ENCODE measurements around the gene MS4A15.

MS4A15 gene

GRCh38 chr11:60772666-60773065 is 16.0 kb downstream of the MS4A15 start:
- H3K9ac ChIP-seq (ENCODE audit: low read length in 5 of 5): no peak overlapping the region
- H3K27ac ChIP-seq (ENCODE audit: low read depth, low read length): no peak overlapping the region
- H3K4me1 ChIP-seq (ENCODE audit: control insufficient read depth in 5 of 5, insufficient read depth in 5 of 5, low read length in 5 of 5): peaks cover 2 to 16% (median 11%) of the 10 kb centered on the region in 5 donors
- H3K36me3 ChIP-seq (ENCODE audit: control insufficient read depth in 5 of 5, insufficient read depth in 5 of 5, low read length in 5 of 5): no peaks in the 10 kb centered on the region
- H3K27me3 ChIP-seq (ENCODE audit: control insufficient read depth in 5 of 5, insufficient read depth in 4 of 5, low read length in 5 of 5): peaks cover 0 to 16% (median 0%) of the 10 kb centered on the region in 5 donors
- H3K9me3 ChIP-seq (ENCODE audit: control insufficient read depth in 5 of 5, low read length in 5 of 5): no peaks in the 10 kb centered on the region
- no peak overlapping the region for H3K4me3 ChIP-seq (ENCODE audit: low read depth in 1 of 5, low read length in 5 of 5)

GRCh38 chr11:60774726-60775125 is 18.1 kb downstream of the MS4A15 start:
- peaks cover 0 to 16% (median 0%) of the 10 kb centered on the region in 5 donors for H3K27me3 ChIP-seq (ENCODE audit: control insufficient read depth in 5 of 5, insufficient read depth in 4 of 5, low read length in 5 of 5)
- peaks cover 2 to 18% (median 11%) of the 10 kb centered on the region in 5 donors for H3K4me1 ChIP-seq (ENCODE audit: control insufficient read depth in 5 of 5, insufficient read depth in 5 of 5, low read length in 5 of 5)
- no peak overlapping the region for H3K27ac ChIP-seq (ENCODE audit: low read depth, low read length)

GRCh38 chr11:60775420-60775961 is 18.8 kb downstream of the MS4A15 start:
- no peak overlapping the region for H3K4me3 ChIP-seq (ENCODE audit: low read depth in 1 of 5, low read length in 5 of 5)
- peaks cover 2 to 18% (median 11%) of the 10 kb centered on the region in 5 donors for H3K4me1 ChIP-seq (ENCODE audit: control insufficient read depth in 5 of 5, insufficient read depth in 5 of 5, low read length in 5 of 5)
- no peaks in the 10 kb centered on the region for H3K36me3 ChIP-seq (ENCODE audit: control insufficient read depth in 5 of 5, insufficient read depth in 5 of 5, low read length in 5 of 5)
- no peak overlapping the region for H3K27ac ChIP-seq (ENCODE audit: low read depth, low read length)
- H3K27me3 ChIP-seq (ENCODE audit: control insufficient read depth in 5 of 5, insufficient read depth in 4 of 5, low read length in 5 of 5): peaks cover 0 to 16% (median 0%) of the 10 kb centered on the region in 5 donors
- no peaks in the 10 kb centered on the region for H3K9me3 ChIP-seq (ENCODE audit: control insufficient read depth in 5 of 5, low read length in 5 of 5)
- no peak overlapping the region for H3K9ac ChIP-seq (ENCODE audit: low read length in 5 of 5)

More at GRCh38 chr11:60774726-60775125, 18.1 kb downstream of the MS4A15 start:
- no peaks in the 10 kb centered on the region for H3K36me3 ChIP-seq (ENCODE audit: control insufficient read depth in 5 of 5, insufficient read depth in 5 of 5, low read length in 5 of 5)
- no peak overlapping the region for H3K9ac ChIP-seq (ENCODE audit: low read length in 5 of 5)
- no peaks in the 10 kb centered on the region for H3K9me3 ChIP-seq (ENCODE audit: control insufficient read depth in 5 of 5, low read length in 5 of 5)
- no peak overlapping the region for H3K4me3 ChIP-seq (ENCODE audit: low read depth in 1 of 5, low read length in 5 of 5)

- Histone ChIP-seq H3K27me3 (ENCODE audit: control insufficient read depth in 5 of 5, insufficient read depth in 4 of 5, low read length in 5 of 5) (peaks cover 0 to 12% (median 0%) of the 10 kb centered on the region in 5 donors), H3K9me3 (ENCODE audit: control insufficient read depth in 5 of 5, low read length in 5 of 5) (no peaks in the 10 kb centered on the region), H3K9ac (ENCODE audit: low read length in 5 of 5) (no peak overlapping the region), H3K4me3 (ENCODE audit: low read depth in 1 of 5, low read length in 5 of 5) (no peak overlapping the region), H3K36me3 (ENCODE audit: control insufficient read depth in 5 of 5, insufficient read depth in 5 of 5, low read length in 5 of 5) (no peaks in the 10 kb centered on the region), H3K4me1 (ENCODE audit: control insufficient read depth in 5 of 5, insufficient read depth in 5 of 5, low read length in 5 of 5) (peaks cover 2 to 18% (median 11%) of the 10 kb centered on the region in 5 donors), H3K27ac (ENCODE audit: low read depth, low read length) (no peak overlapping the region)
These were observed 19.5 kb downstream of the MS4A15 start for GRCh38 chr11:60776167-60776566.

DNA sequence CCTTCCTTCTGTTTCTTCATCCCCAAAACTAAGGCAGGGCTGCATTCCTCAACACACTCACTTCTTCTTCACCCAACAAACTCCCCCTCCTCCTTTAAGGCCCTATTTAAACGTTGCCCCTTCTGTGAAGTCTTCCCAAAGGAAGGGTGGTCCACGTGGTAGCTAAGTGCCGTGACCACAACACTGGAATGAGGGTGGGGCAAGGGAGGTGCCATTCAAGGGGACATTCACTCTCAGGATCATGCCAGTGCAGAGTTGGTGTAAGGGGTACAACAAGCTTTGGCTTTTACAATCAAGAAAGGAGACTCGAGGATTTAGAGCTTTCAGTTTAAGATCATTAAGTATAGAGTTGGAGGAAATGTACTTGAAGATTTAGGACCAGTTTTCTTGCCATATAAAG is 20.4 kb downstream of the MS4A15 start:
- Histone ChIP-seq H3K27me3 (ENCODE audit: control insufficient read depth in 5 of 5, insufficient read depth in 4 of 5, low read length in 5 of 5) (peaks cover 0 to 5% (median 0%) of the 10 kb centered on the region in 5 donors), H3K4me1 (ENCODE audit: control insufficient read depth in 5 of 5, insufficient read depth in 5 of 5, low read length in 5 of 5) (peaks cover 2 to 18% (median 11%) of the 10 kb centered on the region in 5 donors), H3K36me3 (ENCODE audit: control insufficient read depth in 5 of 5, insufficient read depth in 5 of 5, low read length in 5 of 5) (no peaks in the 10 kb centered on the region), H3K9me3 (ENCODE audit: control insufficient read depth in 5 of 5, low read length in 5 of 5) (no peaks in the 10 kb centered on the region), H3K4me3 (ENCODE audit: low read depth in 1 of 5, low read length in 5 of 5) (no peak overlapping the region), H3K9ac (ENCODE audit: low read length in 5 of 5) (no peak overlapping the region), H3K27ac (ENCODE audit: low read depth, low read length) (no peak overlapping the region)

GRCh38 chr11:60777572-60777971 is 20.9 kb downstream of the MS4A15 start:
- no peak overlapping the region for H3K4me3 ChIP-seq (ENCODE audit: low read depth in 1 of 5, low read length in 5 of 5)
- peaks cover 0 to 5% (median 0%) of the 10 kb centered on the region in 5 donors for H3K27me3 ChIP-seq (ENCODE audit: control insufficient read depth in 5 of 5, insufficient read depth in 4 of 5, low read length in 5 of 5)
- peaks cover 2 to 18% (median 11%) of the 10 kb centered on the region in 5 donors for H3K4me1 ChIP-seq (ENCODE audit: control insufficient read depth in 5 of 5, insufficient read depth in 5 of 5, low read length in 5 of 5)
- H3K9me3 ChIP-seq (ENCODE audit: control insufficient read depth in 5 of 5, low read length in 5 of 5): no peaks in the 10 kb centered on the region
- H3K9ac ChIP-seq (ENCODE audit: low read length in 5 of 5): no peak overlapping the region
- H3K36me3 ChIP-seq (ENCODE audit: control insufficient read depth in 5 of 5, insufficient read depth in 5 of 5, low read length in 5 of 5): no peaks in the 10 kb centered on the region
- no peak overlapping the region for H3K27ac ChIP-seq (ENCODE audit: low read depth, low read length)

DNA sequence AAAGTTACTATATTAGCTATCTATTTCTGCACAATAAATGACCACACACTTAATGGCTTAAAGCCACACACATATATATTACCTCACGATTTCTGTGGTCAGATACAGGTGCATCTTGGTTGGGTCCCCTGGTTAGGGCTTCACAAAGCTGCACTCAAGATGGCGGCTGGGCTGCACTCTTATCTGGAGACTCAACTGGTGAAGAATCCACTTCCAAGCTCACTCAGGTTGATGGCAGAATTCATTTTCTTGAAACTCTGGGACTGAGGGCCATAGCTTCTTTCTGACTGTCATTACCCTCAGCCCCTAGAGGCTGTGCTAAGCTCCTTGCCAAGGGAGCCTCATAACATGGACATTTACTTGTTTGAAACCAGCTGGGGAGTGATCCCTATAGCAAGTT is 23.4 kb downstream of the MS4A15 start:
- Histone ChIP-seq H3K9me3 (ENCODE audit: control insufficient read depth in 5 of 5, low read length in 5 of 5) (no peaks in the 10 kb centered on the region), H3K36me3 (ENCODE audit: control insufficient read depth in 5 of 5, insufficient read depth in 5 of 5, low read length in 5 of 5) (no peaks in the 10 kb centered on the region), H3K27me3 (ENCODE audit: control insufficient read depth in 5 of 5, insufficient read depth in 4 of 5, low read length in 5 of 5) (peaks cover 0 to 2% (median 0%) of the 10 kb centered on the region in 5 donors), H3K4me1 (ENCODE audit: control insufficient read depth in 5 of 5, insufficient read depth in 5 of 5, low read length in 5 of 5) (peaks cover 2 to 20% (median 17%) of the 10 kb centered on the region in 5 donors), H3K27ac (ENCODE audit: low read depth, low read length) (no peak overlapping the region), H3K4me3 (ENCODE audit: low read depth in 1 of 5, low read length in 5 of 5) (no peak overlapping the region), H3K9ac (ENCODE audit: low read length in 5 of 5) (no peak overlapping the region)

DNA sequence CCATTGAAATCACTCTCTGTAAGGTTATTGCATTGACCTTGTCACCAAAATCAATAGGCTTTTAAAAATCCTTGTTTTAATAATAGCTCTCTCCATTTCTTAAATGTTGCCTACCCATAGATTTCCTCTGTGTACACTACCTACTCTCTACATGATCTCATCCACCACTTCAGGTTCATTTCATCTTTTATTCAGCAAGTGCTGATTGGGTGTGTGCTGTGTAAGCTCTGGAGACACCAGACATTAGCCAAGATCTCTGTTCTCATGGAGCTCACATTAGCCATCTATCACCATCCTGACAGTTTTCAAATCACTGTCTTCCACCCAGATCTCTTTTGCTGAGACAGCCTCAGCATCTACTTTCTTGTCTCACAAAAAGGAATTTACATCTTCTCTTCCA is 24.1 kb downstream of the MS4A15 start:
- Histone ChIP-seq H3K9ac (ENCODE audit: low read length in 5 of 5) (no peak overlapping the region), H3K4me1 (ENCODE audit: control insufficient read depth in 5 of 5, insufficient read depth in 5 of 5, low read length in 5 of 5) (peaks cover 2 to 20% (median 17%) of the 10 kb centered on the region in 5 donors), H3K27me3 (ENCODE audit: control insufficient read depth in 5 of 5, insufficient read depth in 4 of 5, low read length in 5 of 5) (peaks cover 0 to 2% (median 0%) of the 10 kb centered on the region in 5 donors), H3K4me3 (ENCODE audit: low read depth in 1 of 5, low read length in 5 of 5) (no peak overlapping the region), H3K36me3 (ENCODE audit: control insufficient read depth in 5 of 5, insufficient read depth in 5 of 5, low read length in 5 of 5) (no peaks in the 10 kb centered on the region), H3K27ac (ENCODE audit: low read depth, low read length) (no peak overlapping the region), H3K9me3 (ENCODE audit: control insufficient read depth in 5 of 5, low read length in 5 of 5) (no peaks in the 10 kb centered on the region)

GRCh38 chr11:60781286-60781980 is 24.8 kb downstream of the MS4A15 start:
- no peak overlapping the region for H3K4me3 ChIP-seq (ENCODE audit: low read depth in 1 of 5, low read length in 5 of 5)
- no peaks in the 10 kb centered on the region for H3K36me3 ChIP-seq (ENCODE audit: control insufficient read depth in 5 of 5, insufficient read depth in 5 of 5, low read length in 5 of 5)
- H3K27ac ChIP-seq (ENCODE audit: low read depth, low read length): no peak overlapping the region
- no peak overlapping the region for H3K9ac ChIP-seq (ENCODE audit: low read length in 5 of 5)
- H3K9me3 ChIP-seq (ENCODE audit: control insufficient read depth in 5 of 5, low read length in 5 of 5): no peaks in the 10 kb centered on the region
- H3K4me1 ChIP-seq (ENCODE audit: control insufficient read depth in 5 of 5, insufficient read depth in 5 of 5, low read length in 5 of 5): peaks cover 3 to 21% (median 19%) of the 10 kb centered on the region in 5 donors
- H3K27me3 ChIP-seq (ENCODE audit: control insufficient read depth in 5 of 5, insufficient read depth in 4 of 5, low read length in 5 of 5): peaks cover 0 to 2% (median 0%) of the 10 kb centered on the region in 5 donors

DNA sequence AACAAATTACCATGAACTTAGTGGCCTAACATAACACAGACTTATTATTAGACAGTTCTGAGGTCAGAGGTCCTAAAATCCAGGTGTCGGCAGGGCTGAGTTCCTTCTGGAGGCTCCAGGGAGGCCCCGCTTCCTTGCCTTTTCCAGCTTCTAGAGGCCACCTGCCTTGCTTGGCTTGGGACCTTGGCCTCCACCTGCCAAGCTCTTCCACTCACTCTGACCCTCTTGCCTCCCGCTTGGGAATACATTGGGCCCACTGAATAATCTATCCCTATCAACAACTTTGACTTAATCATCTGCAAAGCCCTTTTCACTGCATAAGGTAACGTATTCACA is 25.3 kb downstream of the MS4A15 start:
- H3K4me1 ChIP-seq (ENCODE audit: control insufficient read depth in 5 of 5, insufficient read depth in 5 of 5, low read length in 5 of 5): peaks cover 6 to 25% (median 23%) of the 10 kb centered on the region in 5 donors
- no peak overlapping the region for H3K27ac ChIP-seq (ENCODE audit: low read depth, low read length)
- no peaks in the 10 kb centered on the region for H3K36me3 ChIP-seq (ENCODE audit: control insufficient read depth in 5 of 5, insufficient read depth in 5 of 5, low read length in 5 of 5)
- no peak overlapping the region for H3K4me3 ChIP-seq (ENCODE audit: low read depth in 1 of 5, low read length in 5 of 5)
- no peak overlapping the region for H3K9ac ChIP-seq (ENCODE audit: low read length in 5 of 5)
- peaks cover 0 to 2% (median 0%) of the 10 kb centered on the region in 5 donors for H3K27me3 ChIP-seq (ENCODE audit: control insufficient read depth in 5 of 5, insufficient read depth in 4 of 5, low read length in 5 of 5)
- H3K9me3 ChIP-seq (ENCODE audit: control insufficient read depth in 5 of 5, low read length in 5 of 5): no peaks in the 10 kb centered on the region
